H9 (cell line): ENCODE results near the gene ADTRP. TPM values are rescaled to one million over a fixed set of nuclear protein-coding genes. Genes with fewer than 3 reads are reported as not detected.

Source experiments
- DNase-seq: peaks from one replicate; pipeline ENCODE4 v3.0.0-alpha.2; 2017
- H2AFZ ChIP-seq: one replicate; pipeline ENCODE4 v1.6.1; 2013; ENCODE audit warnings: mild to moderate bottlenecking, low read length, control low read depth, moderate library complexity
- H2AK5ac ChIP-seq: 2 replicates; pipeline ENCODE4 v1.6.1; 2013; ENCODE audit warnings: low read length, control low read depth, mixed read lengths; ENCODE audit not compliant: insufficient read length
- H2BK120ac ChIP-seq: one replicate; pipeline ENCODE4 v1.6.1; 2013; ENCODE audit warnings: low read depth, mild to moderate bottlenecking, low read length, control low read depth, inconsistent platforms; ENCODE audit not compliant: poor library complexity, severe bottlenecking
- H2BK12ac ChIP-seq: 2 replicates; pipeline ENCODE4 v1.6.1; 2013; ENCODE audit warnings: low read length, control low read depth, mixed read lengths, low read depth; ENCODE audit not compliant: insufficient read length
- H2BK15ac ChIP-seq: 2 replicates; pipeline ENCODE4 v1.6.1; 2013; ENCODE audit warnings: low read depth, low read length, control low read depth
- H2BK20ac ChIP-seq: one replicate; pipeline ENCODE4 v1.6.1; 2013; ENCODE audit warnings: low read depth, mild to moderate bottlenecking, low read length, control low read depth, inconsistent platforms; ENCODE audit not compliant: poor library complexity, severe bottlenecking
- H2BK5ac ChIP-seq: 2 replicates; pipeline ENCODE4 v1.6.1; 2013; ENCODE audit warnings: low read length, control low read depth, mixed read lengths; ENCODE audit not compliant: insufficient read length
- H3K14ac ChIP-seq: 2 replicates; pipeline ENCODE4 v1.6.1; 2013; ENCODE audit warnings: low read length, control low read depth; ENCODE audit not compliant: insufficient read depth
- H3K18ac ChIP-seq: 2 replicates; pipeline ENCODE4 v1.6.1; 2013; ENCODE audit warnings: low read depth, mild to moderate bottlenecking, mixed read lengths, low read length, control low read depth; ENCODE audit not compliant: insufficient read length
- H3K23ac ChIP-seq: 2 replicates; pipeline ENCODE4 v1.6.1; 2013; ENCODE audit warnings: low read length, control low read depth, mixed read lengths, low read depth; ENCODE audit not compliant: insufficient read length
- H3K23me2 ChIP-seq: 2 replicates; pipeline ENCODE4 v1.6.1; 2013; ENCODE audit warnings: low read depth, mild to moderate bottlenecking, mixed read lengths, low read length, control low read depth; ENCODE audit not compliant: insufficient read length, poor library complexity, severe bottlenecking
- H3K27ac ChIP-seq: 2 replicates; pipeline ENCODE4 v1.5.1; 2013; ENCODE audit warnings: low read length, control low read depth, mixed read lengths, low read depth; ENCODE audit not compliant: insufficient read length
- H3K27me3 ChIP-seq: 2 replicates; pipeline ENCODE4 v1.6.1; 2013; ENCODE audit warnings: low read length, control low read depth, inconsistent platforms; ENCODE audit not compliant: insufficient read depth
- H3K4ac ChIP-seq: 2 replicates; pipeline ENCODE4 v1.6.1; 2013; ENCODE audit warnings: low read depth, mild to moderate bottlenecking, control low read depth, inconsistent platforms, low read length, moderate library complexity
- H3K4me1 ChIP-seq: 2 replicates; pipeline ENCODE4 v1.6.1; 2013; ENCODE audit warnings: low read length, control low read depth, inconsistent platforms; ENCODE audit not compliant: insufficient read depth
- H3K4me2 ChIP-seq: 2 replicates; pipeline ENCODE4 v1.6.1; 2013; ENCODE audit warnings: low read length, control low read depth, mixed read lengths; ENCODE audit not compliant: insufficient read length, insufficient read depth
- H3K56ac ChIP-seq: 2 replicates; pipeline ENCODE4 v1.6.1; 2013; ENCODE audit warnings: low read depth, mild to moderate bottlenecking, mixed read lengths, low read length, control low read depth; ENCODE audit not compliant: insufficient read length
- H3K79me1 ChIP-seq: 2 replicates; pipeline ENCODE4 v1.6.1; 2013; ENCODE audit warnings: low read depth, mild to moderate bottlenecking, moderate library complexity, low read length, control low read depth, inconsistent platforms; ENCODE audit not compliant: insufficient read depth, poor library complexity, severe bottlenecking
- H3K79me2 ChIP-seq: 2 replicates; pipeline ENCODE4 v1.6.1; 2013; ENCODE audit warnings: low read length, control low read depth, inconsistent platforms; ENCODE audit not compliant: insufficient read depth
- H3K9ac ChIP-seq: 2 replicates; pipeline ENCODE4 v1.6.1; 2013; ENCODE audit warnings: low read length, control low read depth, mixed read lengths; ENCODE audit not compliant: insufficient read length; ENCODE audit errors: extremely low read depth
- H3K9me3 ChIP-seq: one replicate; pipeline ENCODE4 v1.6.1; 2013; ENCODE audit warnings: low read depth, low read length, inconsistent platforms; ENCODE audit not compliant: control insufficient read depth
- H3T11ph ChIP-seq: one replicate; pipeline ENCODE4 v1.6.1; 2013; ENCODE audit warnings: mild to moderate bottlenecking, low read length, control low read depth, inconsistent platforms
- H4K20me1 ChIP-seq: one replicate; pipeline ENCODE4 v1.6.1; 2013; ENCODE audit not compliant: control insufficient read depth, insufficient read length, insufficient read depth
- H4K5ac ChIP-seq: 2 replicates; pipeline ENCODE4 v1.6.1; 2013; ENCODE audit warnings: low read depth, mild to moderate bottlenecking, mixed read lengths, low read length, control low read depth; ENCODE audit not compliant: insufficient read length
- H4K8ac ChIP-seq: replicated peaks from 2 replicates; pipeline ENCODE4 v1.6.1; 2013; ENCODE audit warnings: low read length, control low read depth, mixed read lengths, low read depth; ENCODE audit not compliant: insufficient read length
- H4K91ac ChIP-seq: 2 replicates; pipeline ENCODE4 v1.6.1; 2013; ENCODE audit warnings: low read depth, mild to moderate bottlenecking, moderate library complexity, mixed read lengths, low read length, control low read depth; ENCODE audit not compliant: insufficient read length
- H3K27ac Mint-ChIP-seq, 3 experiments: 2 replicates in 2 of 3; 3 replicates in 1 of 3; pipeline ENCODE4 v1.8.0; 2020 to 2021; ENCODE audit warnings: mixed read lengths in 3 of 3, mild to moderate bottlenecking in 1 of 3, moderate library complexity in 1 of 3
- H3K27me3 Mint-ChIP-seq: 2 replicates; pipeline ENCODE4 v1.8.0; 2021; ENCODE audit warnings: low read depth, mild to moderate bottlenecking, moderate library complexity, mixed read lengths
- H3K36me3 Mint-ChIP-seq, 3 experiments: 2 replicates in 2 of 3; 3 replicates in 1 of 3; pipeline ENCODE4 v1.8.0; 2020 to 2021; ENCODE audit warnings: low read depth in 3 of 3, mixed read lengths in 3 of 3; ENCODE audit not compliant: insufficient read depth in 1 of 3
- H3K4me1 Mint-ChIP-seq, 2 experiments: 2 replicates each; pipeline ENCODE4 v1.8.0; 2020; ENCODE audit warnings: mixed read lengths in 2 of 2
- H3K4me3 Mint-ChIP-seq, 2 experiments: 2 replicates in 1 of 2; 3 replicates in 1 of 2; pipeline ENCODE4 v1.8.0; 2020 to 2021; ENCODE audit warnings: mild to moderate bottlenecking in 2 of 2, mixed read lengths in 2 of 2, moderate library complexity in 1 of 2
- H3K9me3 Mint-ChIP-seq, 2 experiments: 2 replicates in 1 of 2; 3 replicates in 1 of 2; pipeline ENCODE4 v1.8.0; 2020; ENCODE audit warnings: mild to moderate bottlenecking in 2 of 2, mixed read lengths in 2 of 2, moderate library complexity in 1 of 2
- CTCF ChIP-seq: fragments of 200-600 bp; sonication (generic); conservative IDR thresholded peaks from 3 replicates; pipeline ENCODE4 v1.8.0; 2021; ENCODE audit warnings: antibody characterized with exemption, mild to moderate bottlenecking
- WGBS: extraction: QIAGEN DNeasy Blood & Tissue Kit; methylation state at CpG from one replicate; pipeline ENCODE4 v1.1.7; 2013; ENCODE audit warnings: missing lambda C conversion rate, low lambda C conversion rate, mixed read lengths; ENCODE audit not compliant: insufficient read length; ENCODE audit errors: extremely low coverage; 5-methylcytosine and 5-hydroxymethylcytosine counted together
- total RNA-seq: library from RNA; stranded (reverse); gene quantifications from 2 replicates; pipeline ENCODE4 v1.2.1, GENCODE V29; 2021

ADTRP gene
- total RNA-seq, 1 experiment from 2014 or later: not detected

DNA sequence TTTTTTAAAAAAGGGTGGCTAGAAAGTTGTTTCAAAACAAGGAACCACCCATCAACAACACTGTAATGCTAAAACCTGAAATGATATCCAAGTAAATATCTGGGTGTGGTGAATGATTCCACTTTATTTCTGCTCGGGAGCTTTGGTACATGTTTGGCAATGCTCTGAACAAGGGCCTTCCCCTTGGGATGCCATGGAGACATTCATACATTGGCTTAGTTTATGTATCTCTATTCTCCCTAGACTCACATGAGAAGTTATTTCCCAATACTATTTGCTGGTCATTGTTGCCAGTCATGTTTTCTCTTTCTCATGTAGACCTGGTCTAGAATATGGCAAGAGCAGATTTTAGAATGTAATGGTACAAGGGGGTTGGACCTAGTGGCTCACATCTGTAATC is 22.9 kb downstream of the ADTRP start:
- no peaks in the 10 kb centered on the region for H4K20me1 ChIP-seq
- no peak for TF ChIP-seq CTCF
- H2BK12ac ChIP-seq: no peak overlapping the region
- no peak for DNase-seq
- H3K14ac ChIP-seq: no peak overlapping the region
- no peak overlapping the region for H4K91ac ChIP-seq
- H3K23me2 ChIP-seq: no peaks in the 10 kb centered on the region
- no peak overlapping the region for H2BK120ac ChIP-seq
- Mint-ChIP-seq H3K4me1 (peaks cover 6 to 15% of the 10 kb centered on the region in 2 experiments), H3K9me3 (peaks cover 0 to 3% of the 10 kb centered on the region in 2 experiments; a peak in 2 of 5 replicates), H3K4me3 (no peak overlapping the region), H3K27ac (no peak overlapping the region), H3K36me3 (peaks cover 0 to 4% (median 2%) of the 10 kb centered on the region in 3 experiments; a peak in 1 of 7 replicates), H3K27me3 (no peaks in the 10 kb centered on the region)
- H3T11ph ChIP-seq: no peak overlapping the region
- WGBS: no CpG with 5 or more reads among the region's 1 CpG
- no peak overlapping the region for H4K5ac ChIP-seq
- no peak overlapping the region for H2BK15ac ChIP-seq
- no peak overlapping the region for H2BK20ac ChIP-seq
- H3K27me3 ChIP-seq: no peaks in the 10 kb centered on the region
- no peak overlapping the region for H3K4ac ChIP-seq
- no peak overlapping the region for H2AK5ac ChIP-seq
- H3K23ac ChIP-seq: no peak overlapping the region
- no peak overlapping the region for H3K4me2 ChIP-seq
- no peak overlapping the region for H3K9ac ChIP-seq
- no peak overlapping the region for H2BK5ac ChIP-seq
- no peaks in the 10 kb centered on the region for H3K79me1 ChIP-seq
- no peaks in the 10 kb centered on the region for H3K9me3 ChIP-seq
- no peak overlapping the region for H2AFZ ChIP-seq
- H3K4me1 ChIP-seq: no peaks in the 10 kb centered on the region
- no peaks in the 10 kb centered on the region for H3K79me2 ChIP-seq
- H3K56ac ChIP-seq: no peak overlapping the region
- no peak overlapping the region for H4K8ac ChIP-seq
- H3K18ac ChIP-seq: no peak overlapping the region
- H3K27ac ChIP-seq: no peak overlapping the region
